ENCODE measurements around the gene POLR2F. TPM values are rescaled to one million over a fixed set of nuclear protein-coding genes. Genes with fewer than 3 reads are reported as not detected.
A peak's percentile ranks its signal among the peaks of the same experiment; 100 is the strongest.

Gene POLR2F
- polyA plus RNA-seq, 6 donors from 2014 or later = 113 to 131 (median 123) TPM

DNA sequence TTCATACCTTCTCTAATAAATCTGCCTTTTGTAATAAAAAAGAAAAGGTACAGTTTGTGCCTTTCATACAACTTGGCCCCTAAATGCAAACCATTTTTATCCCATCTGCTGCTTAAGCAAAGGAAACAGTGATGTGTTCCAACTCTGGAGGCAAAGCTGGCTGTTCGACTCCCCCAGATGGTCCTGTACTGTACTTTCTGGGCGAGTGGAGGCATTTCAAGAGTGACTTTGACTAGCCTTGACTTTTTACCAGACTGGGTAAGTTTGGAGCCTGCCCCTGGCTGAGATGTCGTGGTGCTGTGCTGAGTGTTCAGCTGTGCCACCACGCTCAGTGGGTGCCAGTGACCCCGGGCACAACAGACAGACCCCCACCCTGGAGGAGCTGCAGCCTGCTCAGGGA is 37.2 kb upstream of the POLR2F start:
- H3K4me3 Mint-ChIP-seq = no peak overlapping the region
- H3K4me1 Mint-ChIP-seq = peaks cover 8 to 20% (median 12%) of the 10 kb centered on the region in 3 donors
- no peak for DNase-seq
- H3K27me3 Mint-ChIP-seq = no peaks in the 10 kb centered on the region
- peak overlapping the region in 2 of 6 donors; percentile 23 to 79 for H3K27ac Mint-ChIP-seq
- ATAC-seq (ENCODE audit: low read depth in 2 of 2) = no peak
- H3K9me3 Mint-ChIP-seq = no peaks in the 10 kb centered on the region
- H3K36me3 Mint-ChIP-seq = peaks cover 0 to 6% of the 10 kb centered on the region in 2 donors

DNA sequence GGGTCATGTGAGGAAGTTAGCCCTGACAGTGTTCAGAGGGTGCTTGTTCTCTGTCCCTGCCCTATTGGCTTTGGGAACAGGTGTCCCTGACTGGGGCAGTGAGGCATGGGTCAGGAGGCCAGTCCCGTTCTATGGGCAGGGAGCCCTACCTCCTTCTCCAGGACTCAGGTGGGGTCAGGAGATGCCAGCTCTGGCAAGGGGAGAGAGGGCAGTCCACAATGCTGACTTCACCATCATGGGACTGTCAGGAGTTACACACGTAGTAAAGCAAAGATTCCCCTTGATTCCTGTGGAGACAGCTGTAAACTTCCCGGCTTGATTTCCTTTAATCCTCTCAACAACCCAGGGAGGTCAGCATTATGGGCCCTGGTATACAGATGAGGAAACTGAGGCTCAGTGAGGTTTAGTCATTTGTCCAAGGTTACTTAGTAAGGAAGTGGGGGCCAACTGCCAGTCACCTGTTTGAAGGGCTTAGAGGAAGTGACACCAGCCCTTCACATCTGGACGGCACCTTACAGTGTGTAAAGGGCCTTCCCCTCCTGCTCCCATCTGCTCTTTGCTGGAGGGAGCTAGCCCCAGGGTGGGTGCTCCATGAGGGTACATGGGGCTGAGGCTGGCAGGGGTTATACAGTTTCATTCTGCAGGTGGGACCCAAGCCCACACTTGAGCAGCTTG is 35.5 kb upstream of the POLR2F start:
- Mint-ChIP-seq H3K27ac (peak overlapping the region in 2 of 6 donors; percentile 20 to 84), H3K4me3 (peak overlapping the region in 1 of 8 donors; percentile 76), H3K27me3 (no peaks in the 10 kb centered on the region), H3K9me3 (no peaks in the 10 kb centered on the region), H3K36me3 (peaks cover 0 to 6% of the 10 kb centered on the region in 2 donors), H3K4me1 (peaks cover 8 to 18% (median 12%) of the 10 kb centered on the region in 3 donors)
- no peak for DNase-seq
- peak; percentile 43 to 57 for ATAC-seq (ENCODE audit: low read depth in 2 of 2)

DNA sequence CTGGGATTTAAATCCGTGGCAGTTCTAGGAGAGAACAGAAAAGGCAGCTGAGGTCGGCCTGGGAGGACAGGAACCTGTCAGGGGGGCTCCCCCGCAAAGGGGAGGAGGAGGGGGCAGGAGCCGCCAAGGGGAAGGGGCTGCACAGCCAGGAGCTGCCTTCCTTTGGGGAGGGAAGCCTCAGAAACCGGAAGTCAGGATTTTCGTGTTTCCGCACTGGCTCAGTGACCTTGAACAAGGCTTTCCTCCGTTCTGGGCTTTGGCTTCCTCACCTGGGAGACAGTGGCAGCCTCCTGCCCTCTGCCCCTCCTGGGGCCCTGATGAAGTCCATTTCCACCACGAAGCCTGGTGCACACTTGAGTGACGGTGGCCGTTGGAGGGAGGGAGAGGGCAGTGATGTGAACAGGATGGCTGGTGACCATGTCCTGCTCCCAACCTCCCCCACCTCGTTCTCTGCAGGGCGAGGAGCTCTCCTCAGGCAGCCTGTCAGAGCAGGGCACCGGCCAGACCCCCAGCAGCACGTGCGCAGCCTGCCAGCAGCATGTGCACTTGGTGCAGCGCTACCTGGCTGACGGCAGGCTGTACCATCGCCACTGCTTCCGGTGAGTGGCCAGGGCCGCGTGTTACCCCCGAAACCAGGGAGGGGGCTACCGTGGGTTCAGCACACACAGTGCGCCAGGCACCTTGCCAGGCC is 34.8 kb upstream of the POLR2F start:
- ATAC-seq (ENCODE audit: low read depth in 2 of 2) = no peak
- H3K36me3 Mint-ChIP-seq = peaks cover 0 to 6% of the 10 kb centered on the region in 2 donors
- no peak for DNase-seq
- H3K27ac Mint-ChIP-seq = peak overlapping the region in 2 of 6 donors; percentile 20 to 84
- peaks cover 5 to 16% (median 12%) of the 10 kb centered on the region in 3 donors for H3K4me1 Mint-ChIP-seq
- no peaks in the 10 kb centered on the region for H3K9me3 Mint-ChIP-seq
- H3K4me3 Mint-ChIP-seq = no peak overlapping the region
- H3K27me3 Mint-ChIP-seq = no peaks in the 10 kb centered on the region

DNA sequence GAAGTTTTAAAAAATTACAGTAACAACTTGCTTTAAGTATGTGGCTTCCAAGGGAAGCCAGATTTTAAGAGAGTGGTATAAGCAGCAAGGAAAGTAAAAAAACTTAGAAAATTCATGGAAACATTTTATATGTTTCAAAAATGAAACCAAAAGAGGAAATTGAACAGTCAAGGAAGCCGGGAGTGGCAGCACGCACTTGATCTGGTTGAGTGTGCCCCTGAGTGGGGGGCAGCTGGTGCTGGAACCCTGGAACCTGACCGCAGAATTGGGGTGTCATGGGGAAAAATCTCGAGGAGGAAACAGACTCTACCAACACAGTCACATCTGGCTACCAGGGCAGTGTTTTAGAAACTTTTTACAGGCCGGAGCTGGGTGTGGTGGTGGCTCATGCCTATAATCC is 33.4 kb upstream of the POLR2F start:
- H3K9me3 Mint-ChIP-seq = no peaks in the 10 kb centered on the region
- DNase-seq (peak; percentile 23), ATAC-seq (ENCODE audit: low read depth in 2 of 2) (peak; percentile 61 to 71)
- H3K27ac Mint-ChIP-seq = peak overlapping the region; percentile 92 to 95 (median 92)
- H3K27me3 Mint-ChIP-seq = no peaks in the 10 kb centered on the region
- peaks cover 0 to 6% of the 10 kb centered on the region in 2 donors for H3K36me3 Mint-ChIP-seq
- H3K4me1 Mint-ChIP-seq = peaks cover 5 to 16% (median 12%) of the 10 kb centered on the region in 3 donors
- peak overlapping the region; percentile 28 to 86 (median 73) for H3K4me3 Mint-ChIP-seq

DNA sequence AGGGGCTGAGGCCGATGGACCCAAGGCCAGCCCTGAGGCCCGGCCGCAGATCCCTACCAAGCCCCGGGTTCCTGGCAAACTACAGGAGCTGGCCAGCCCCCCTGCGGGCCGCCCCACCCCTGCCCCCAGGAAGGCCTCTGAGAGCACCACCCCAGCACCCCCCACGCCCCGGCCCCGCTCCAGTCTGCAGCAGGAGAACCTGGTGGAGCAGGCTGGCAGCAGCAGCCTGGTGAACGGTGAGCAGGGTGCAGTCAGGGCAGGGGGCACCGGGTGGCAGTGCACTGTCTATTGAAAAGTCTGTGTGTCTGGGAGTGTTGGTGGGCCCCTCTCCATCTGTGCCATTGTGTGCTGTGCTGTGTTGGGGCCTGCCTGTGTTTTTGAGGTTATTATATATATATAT is 31.3 kb upstream of the POLR2F start:
- no peak for ATAC-seq (ENCODE audit: low read depth in 2 of 2)
- peaks cover 5 to 16% (median 12%) of the 10 kb centered on the region in 3 donors for H3K4me1 Mint-ChIP-seq
- H3K27ac Mint-ChIP-seq = no peak overlapping the region
- H3K27me3 Mint-ChIP-seq = no peaks in the 10 kb centered on the region
- H3K4me3 Mint-ChIP-seq = no peak overlapping the region
- no peaks in the 10 kb centered on the region for H3K9me3 Mint-ChIP-seq
- H3K36me3 Mint-ChIP-seq = no peaks in the 10 kb centered on the region
- DNase-seq = no peak

DNA sequence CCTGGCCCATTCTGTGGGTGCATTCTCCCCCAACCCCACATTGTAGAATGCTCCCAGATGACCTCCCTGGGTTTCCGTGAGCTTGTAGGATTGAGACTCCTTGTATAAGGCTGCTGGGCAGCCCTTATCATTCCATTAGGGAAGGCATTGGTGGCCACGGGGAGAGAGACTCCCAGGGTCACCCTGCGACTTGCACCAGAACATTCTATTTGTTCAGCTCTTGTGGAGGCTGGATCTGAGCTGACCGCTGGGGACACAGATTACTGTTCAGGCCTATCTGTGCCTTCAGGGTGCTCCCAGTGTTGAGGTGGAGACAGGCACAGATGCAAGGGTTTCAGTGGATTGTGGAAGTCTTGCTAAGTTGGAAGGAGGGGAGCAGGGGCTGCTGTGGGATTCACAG is 29.6 kb upstream of the POLR2F start:
- Mint-ChIP-seq H3K4me1 (peaks cover 8 to 11% (median 9%) of the 10 kb centered on the region in 3 donors), H3K36me3 (peaks cover 5 to 8% of the 10 kb centered on the region in 2 donors), H3K9me3 (no peaks in the 10 kb centered on the region), H3K4me3 (no peak overlapping the region), H3K27me3 (no peaks in the 10 kb centered on the region), H3K27ac (no peak overlapping the region)
- ATAC-seq (ENCODE audit: low read depth in 2 of 2) = no peak
- no peak for DNase-seq

DNA sequence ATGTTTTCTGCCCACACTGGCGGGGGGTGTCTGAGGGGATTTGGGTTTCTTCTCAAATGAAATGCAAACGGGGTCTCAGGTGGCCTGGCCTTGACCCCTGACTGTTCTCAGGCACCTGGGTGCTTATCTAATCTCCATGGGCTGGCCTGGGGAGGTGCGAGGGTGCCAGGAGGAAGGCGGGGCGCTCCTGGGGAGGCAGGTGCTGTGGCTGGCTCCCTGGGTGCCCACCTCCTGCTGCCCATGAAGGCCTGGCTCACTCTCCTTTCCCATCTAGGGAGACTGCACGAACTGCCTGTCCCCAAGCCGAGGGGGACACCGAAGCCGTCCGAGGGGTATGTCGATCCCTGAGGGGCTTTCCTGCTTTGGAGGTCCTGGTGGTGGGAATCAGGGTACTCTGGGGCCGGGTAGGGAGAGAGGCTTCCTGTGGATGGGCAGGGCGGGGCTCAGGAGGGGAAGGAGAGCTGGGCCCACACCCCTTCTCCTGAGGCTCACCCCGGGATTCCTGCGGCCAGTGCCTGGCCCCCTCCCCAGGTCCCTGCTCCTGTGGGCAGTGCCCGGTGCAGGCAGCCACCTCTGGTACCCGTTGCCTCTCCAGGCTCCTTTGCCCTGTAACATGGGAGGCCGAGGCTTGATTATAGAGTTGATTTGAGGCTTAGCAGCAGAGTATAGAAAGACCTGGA is 29.0 kb upstream of the POLR2F start:
- H3K4me1 Mint-ChIP-seq = peaks cover 9 to 13% (median 11%) of the 10 kb centered on the region in 3 donors
- no peak overlapping the region for H3K27ac Mint-ChIP-seq
- H3K27me3 Mint-ChIP-seq = no peaks in the 10 kb centered on the region
- ATAC-seq (ENCODE audit: low read depth in 2 of 2) = no peak
- no peak overlapping the region for H3K4me3 Mint-ChIP-seq
- no peak for DNase-seq
- H3K36me3 Mint-ChIP-seq = peaks cover 5 to 8% of the 10 kb centered on the region in 2 donors
- H3K9me3 Mint-ChIP-seq = no peaks in the 10 kb centered on the region

DNA sequence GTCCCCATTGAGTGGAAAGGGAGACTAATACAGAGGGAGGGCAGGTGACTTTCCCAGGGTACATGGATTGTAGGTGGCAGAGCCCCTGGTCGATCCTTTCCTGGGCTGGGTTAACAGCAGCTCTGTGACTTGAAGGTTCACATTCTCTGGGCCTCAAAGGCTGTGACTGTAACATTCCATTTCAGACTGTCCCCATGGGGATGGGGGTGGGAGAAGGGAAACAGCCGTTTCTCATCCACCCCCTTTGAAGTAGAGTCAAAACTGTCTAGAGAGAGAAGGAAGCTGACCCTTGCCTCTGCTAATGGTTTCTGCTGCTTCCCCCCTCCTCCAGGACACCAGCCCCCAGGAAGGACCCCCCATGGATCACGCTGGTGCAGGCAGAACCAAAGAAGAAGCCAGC is 28.2 kb upstream of the POLR2F start:
- Mint-ChIP-seq H3K9me3 (no peaks in the 10 kb centered on the region), H3K27ac (no peak overlapping the region), H3K27me3 (no peaks in the 10 kb centered on the region), H3K36me3 (peaks cover 5 to 8% of the 10 kb centered on the region in 2 donors), H3K4me3 (no peak overlapping the region), H3K4me1 (peaks cover 4 to 10% (median 4%) of the 10 kb centered on the region in 3 donors)
- no peak for ATAC-seq (ENCODE audit: low read depth in 2 of 2)
- no peak for DNase-seq

DNA sequence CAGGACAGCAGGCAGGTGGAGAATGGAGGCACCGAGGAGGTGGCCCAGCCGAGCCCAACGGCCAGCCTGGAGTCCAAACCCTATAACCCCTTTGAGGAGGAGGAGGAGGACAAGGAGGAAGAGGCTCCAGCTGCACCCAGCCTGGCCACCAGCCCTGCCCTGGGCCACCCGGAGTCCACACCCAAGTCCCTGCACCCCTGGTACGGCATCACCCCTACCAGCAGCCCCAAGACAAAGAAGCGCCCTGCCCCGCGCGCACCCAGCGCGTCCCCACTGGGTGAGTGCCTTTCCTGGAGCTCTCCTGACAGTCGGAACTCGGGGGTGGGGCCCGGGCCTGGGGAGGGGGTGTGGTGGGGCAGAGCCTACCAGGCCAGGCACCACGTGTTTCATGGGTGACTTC is 27.7 kb upstream of the POLR2F start:
- Mint-ChIP-seq H3K27ac (no peak overlapping the region), H3K36me3 (peaks cover 5 to 8% of the 10 kb centered on the region in 2 donors), H3K9me3 (no peaks in the 10 kb centered on the region), H3K27me3 (no peaks in the 10 kb centered on the region), H3K4me3 (no peak overlapping the region), H3K4me1 (peaks cover 2 to 13% (median 4%) of the 10 kb centered on the region in 3 donors)
- no peak for DNase-seq
- ATAC-seq (ENCODE audit: low read depth in 2 of 2) = no peak

DNA sequence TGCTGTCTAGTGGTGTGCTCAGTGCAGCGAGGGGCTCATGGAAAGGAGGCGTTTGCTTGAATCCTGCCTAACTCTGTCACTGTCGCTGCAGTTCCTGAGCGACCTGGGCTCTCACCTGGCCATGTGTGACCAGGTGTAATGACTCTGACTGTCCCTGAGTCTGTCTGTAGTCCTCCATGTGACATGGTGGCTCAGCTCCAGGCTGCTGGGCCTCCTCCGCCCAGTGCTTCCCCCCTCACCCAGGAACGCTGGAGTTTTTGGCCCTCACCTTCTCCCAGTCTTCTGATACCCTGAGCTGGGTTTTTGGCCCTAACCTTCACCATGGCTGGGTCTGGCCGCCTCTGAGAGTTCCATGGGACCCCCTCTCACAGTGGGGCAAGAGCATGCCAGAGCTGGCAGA is 27.1 kb upstream of the POLR2F start:
- no peaks in the 10 kb centered on the region for H3K9me3 Mint-ChIP-seq
- DNase-seq (no peak), ATAC-seq (ENCODE audit: low read depth in 2 of 2) (no peak)
- H3K36me3 Mint-ChIP-seq = peaks cover 5 to 8% of the 10 kb centered on the region in 2 donors
- H3K27me3 Mint-ChIP-seq = no peaks in the 10 kb centered on the region
- no peak overlapping the region for H3K27ac Mint-ChIP-seq
- peaks cover 4 to 14% (median 6%) of the 10 kb centered on the region in 3 donors for H3K4me1 Mint-ChIP-seq
- no peak overlapping the region for H3K4me3 Mint-ChIP-seq

DNA sequence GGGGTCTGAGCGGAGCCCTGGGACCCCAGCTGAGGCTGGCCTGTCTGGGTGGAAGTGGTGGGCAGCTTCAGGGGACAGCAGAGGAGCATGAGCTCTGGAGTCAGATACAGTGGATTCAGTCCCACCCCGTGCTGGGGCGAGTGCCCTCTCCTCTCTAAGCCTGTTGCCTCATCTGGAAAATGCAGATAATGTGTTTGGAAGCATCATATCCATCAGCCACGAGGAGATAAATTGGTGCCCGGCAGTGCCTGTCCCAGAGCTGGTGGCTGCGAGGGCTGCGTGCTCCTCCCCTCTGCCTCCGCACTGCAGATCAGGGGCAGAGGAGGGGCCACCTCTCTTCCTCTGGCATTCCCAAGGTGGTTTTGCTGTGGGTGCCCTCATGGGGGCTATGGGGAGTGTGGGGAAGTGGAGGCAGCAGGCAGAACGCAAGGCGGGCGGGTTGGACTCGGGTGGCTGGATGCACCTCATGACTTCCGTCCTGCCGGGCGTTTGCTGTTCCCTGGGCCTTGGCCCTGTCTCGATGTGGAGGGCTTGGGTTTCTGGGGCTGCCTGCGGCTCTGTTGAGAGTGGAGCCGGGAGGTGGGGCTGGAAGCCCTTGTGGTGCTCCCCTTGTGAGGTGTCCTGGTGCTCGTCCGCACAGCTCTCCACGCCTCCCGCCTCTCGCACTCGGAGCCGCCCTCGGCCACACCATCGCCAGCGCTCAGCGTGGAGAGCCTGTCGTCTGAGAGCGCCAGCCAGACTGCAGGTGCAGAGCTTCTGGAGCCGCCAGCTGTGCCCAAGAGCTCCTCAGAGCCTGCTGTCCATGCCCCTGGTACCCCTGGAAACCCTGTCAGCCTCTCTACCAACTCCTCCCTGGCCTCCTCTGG is 26.5 kb upstream of the POLR2F start:
- Mint-ChIP-seq H3K27ac (no peak overlapping the region), H3K36me3 (peaks cover 5 to 8% of the 10 kb centered on the region in 2 donors), H3K4me3 (no peak overlapping the region), H3K9me3 (no peaks in the 10 kb centered on the region), H3K27me3 (no peaks in the 10 kb centered on the region), H3K4me1 (peaks cover 4 to 14% (median 7%) of the 10 kb centered on the region in 3 donors)
- DNase-seq (no peak), ATAC-seq (ENCODE audit: low read depth in 2 of 2) (no peak)

DNA sequence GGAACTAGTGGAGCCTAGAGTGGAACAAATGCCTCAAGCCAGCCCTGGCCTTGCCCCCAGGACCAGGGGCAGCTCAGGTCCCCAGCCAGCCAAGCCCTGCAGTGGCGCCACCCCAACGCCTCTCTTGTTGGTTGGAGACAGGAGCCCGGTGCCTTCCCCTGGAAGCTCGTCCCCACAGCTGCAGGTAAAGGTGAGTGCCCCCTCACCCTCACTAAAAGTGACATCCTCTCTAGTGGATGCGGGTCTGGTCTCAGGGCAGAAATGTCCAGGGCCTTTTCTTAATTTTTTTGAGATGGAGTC is 25.9 kb upstream of the POLR2F start:
- Mint-ChIP-seq H3K4me1 (peaks cover 4 to 14% (median 7%) of the 10 kb centered on the region in 3 donors), H3K4me3 (no peak overlapping the region), H3K27me3 (no peaks in the 10 kb centered on the region), H3K27ac (no peak overlapping the region), H3K9me3 (no peaks in the 10 kb centered on the region), H3K36me3 (peaks cover 5 to 8% of the 10 kb centered on the region in 2 donors)
- DNase-seq = no peak
- no peak for ATAC-seq (ENCODE audit: low read depth in 2 of 2)

DNA sequence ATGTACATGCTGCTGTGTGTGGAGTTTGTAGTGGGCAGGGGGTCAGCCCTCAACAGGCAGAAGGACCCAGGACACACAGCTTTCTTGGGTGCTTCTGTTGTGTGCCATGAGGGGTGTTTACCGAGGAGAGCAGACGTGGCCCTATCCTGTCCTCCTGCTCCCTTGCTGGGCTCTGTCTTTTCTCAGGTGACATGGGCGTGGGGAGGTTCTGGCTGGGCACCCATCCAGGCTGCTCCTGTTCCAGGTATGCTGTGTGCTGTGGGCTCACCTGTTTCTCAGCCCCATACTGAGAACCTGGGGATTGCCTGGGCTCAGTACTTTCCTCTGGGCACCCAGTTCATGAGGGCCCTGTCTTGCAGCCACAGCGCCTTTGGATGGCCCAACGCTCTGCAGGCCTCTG is 24.1 kb upstream of the POLR2F start:
- DNase-seq (no peak), ATAC-seq (ENCODE audit: low read depth in 2 of 2) (no peak)
- H3K36me3 Mint-ChIP-seq = peaks cover 5 to 8% of the 10 kb centered on the region in 2 donors
- H3K27me3 Mint-ChIP-seq = no peaks in the 10 kb centered on the region
- peaks cover 9 to 31% (median 21%) of the 10 kb centered on the region in 3 donors for H3K4me1 Mint-ChIP-seq
- H3K9me3 Mint-ChIP-seq = no peaks in the 10 kb centered on the region
- H3K27ac Mint-ChIP-seq = peak overlapping the region in 1 of 6 donors; percentile 55
- H3K4me3 Mint-ChIP-seq = no peak overlapping the region
